ENCODE data around the gene SF3A2.
"Not testable (repeated sequence)": the region's sequence is repeated elsewhere in the genome, so short reads cannot be mapped to it uniquely, and the experiment has no call there.

SF3A2 gene

GRCh38 chr19:2278459-2279158 lies 42.0 kb downstream of the SF3A2 start:
- H3K36me3 ChIP-seq (ENCODE audit: insufficient read depth, low read length), result no peaks in the 10 kb centered on the region
- no peaks in the 10 kb centered on the region for H3K27me3 ChIP-seq (ENCODE audit: insufficient read depth, low read length)
- peaks cover 14% of the 10 kb centered on the region for H3K79me2 ChIP-seq (ENCODE audit: control insufficient read depth, insufficient read depth, low read length, unreplicated experiment)
- no peak overlapping the region for H2AFZ ChIP-seq (ENCODE audit: low read length, unreplicated experiment)
- H3K27ac ChIP-seq (ENCODE audit: low read depth, low read length), result no peak overlapping the region
- H3K4me1 ChIP-seq (ENCODE audit: control insufficient read depth, insufficient read depth, low read length, unreplicated experiment), result peaks cover 4% of the 10 kb centered on the region
- no peak overlapping the region for H3K4me3 ChIP-seq (ENCODE audit: low read depth, low read length)

- H3K4me3 ChIP-seq (ENCODE audit: low read depth, low read length), result no peak overlapping the region
- H3K4me1 ChIP-seq (ENCODE audit: control insufficient read depth, insufficient read depth, low read length, unreplicated experiment), result peaks cover 4% of the 10 kb centered on the region
- H3K36me3 ChIP-seq (ENCODE audit: insufficient read depth, low read length), result no peaks in the 10 kb centered on the region
- no peak overlapping the region for H2AFZ ChIP-seq (ENCODE audit: low read length, unreplicated experiment)
- H3K27ac ChIP-seq (ENCODE audit: low read depth, low read length), result no peak overlapping the region
- no peaks in the 10 kb centered on the region for H3K27me3 ChIP-seq (ENCODE audit: insufficient read depth, low read length)
- peaks cover 2% of the 10 kb centered on the region for H3K79me2 ChIP-seq (ENCODE audit: control insufficient read depth, insufficient read depth, low read length, unreplicated experiment)
Measured at GRCh38 chr19:2280633-2281264, 44.1 kb downstream of the SF3A2 start.

GRCh38 chr19:2281265-2282061 lies 44.8 kb downstream of the SF3A2 start:
- H3K27me3 ChIP-seq (ENCODE audit: insufficient read depth, low read length); H3K27ac ChIP-seq (ENCODE audit: low read depth, low read length); H3K36me3 ChIP-seq (ENCODE audit: insufficient read depth, low read length); H3K4me1 ChIP-seq (ENCODE audit: control insufficient read depth, insufficient read depth, low read length, unreplicated experiment); H3K79me2 ChIP-seq (ENCODE audit: control insufficient read depth, insufficient read depth, low read length, unreplicated experiment); H2AFZ ChIP-seq (ENCODE audit: low read length, unreplicated experiment): not testable (repeated sequence)
- H3K4me3 ChIP-seq (ENCODE audit: low read depth, low read length), result peak overlapping the region; percentile 29; the same call in 1 of the 2 replicates

GRCh38 chr19:2282062-2282861 lies 45.6 kb downstream of the SF3A2 start, which contains the start of gene PEAK3:
Gene PEAK3, minus strand, starts transcription at chr19:2282175. Its CDS starts 1,244 bp downstream, at chr19:2280931.
- H3K4me3 ChIP-seq (ENCODE audit: low read depth, low read length), result peak within 1 kb of the TSS; percentile 29; the same call in 1 of the 2 replicates
- no peak within 1 kb of the TSS for H2AFZ ChIP-seq (ENCODE audit: low read length, unreplicated experiment)
- no peak within 1 kb of the TSS for H3K27ac ChIP-seq (ENCODE audit: low read depth, low read length)
- H3K36me3 ChIP-seq (ENCODE audit: insufficient read depth, low read length), result no peaks in the 10 kb centered on the region
- no peaks in the 10 kb centered on the region for H3K79me2 ChIP-seq (ENCODE audit: control insufficient read depth, insufficient read depth, low read length, unreplicated experiment)
- H3K27me3 ChIP-seq (ENCODE audit: insufficient read depth, low read length), result no peaks in the 10 kb centered on the region
- peaks cover 4% of the 10 kb centered on the region for H3K4me1 ChIP-seq (ENCODE audit: control insufficient read depth, insufficient read depth, low read length, unreplicated experiment)

GRCh38 chr19:2282862-2283237 lies 46.2 kb downstream of the SF3A2 start:
- Histone ChIP-seq H3K36me3 (ENCODE audit: insufficient read depth, low read length) (no peaks in the 10 kb centered on the region), H2AFZ (ENCODE audit: low read length, unreplicated experiment) (no peak overlapping the region), H3K79me2 (ENCODE audit: control insufficient read depth, insufficient read depth, low read length, unreplicated experiment) (no peaks in the 10 kb centered on the region), H3K27ac (ENCODE audit: low read depth, low read length) (no peak overlapping the region), H3K27me3 (ENCODE audit: insufficient read depth, low read length) (no peaks in the 10 kb centered on the region), H3K4me1 (ENCODE audit: control insufficient read depth, insufficient read depth, low read length, unreplicated experiment) (peaks cover 4% of the 10 kb centered on the region), H3K4me3 (ENCODE audit: low read depth, low read length) (no peak overlapping the region)

- Histone ChIP-seq H3K36me3 (ENCODE audit: insufficient read depth, low read length) (no peaks in the 10 kb centered on the region), H3K79me2 (ENCODE audit: control insufficient read depth, insufficient read depth, low read length, unreplicated experiment) (no peaks in the 10 kb centered on the region), H3K4me1 (ENCODE audit: control insufficient read depth, insufficient read depth, low read length, unreplicated experiment) (peaks cover 4% of the 10 kb centered on the region), H2AFZ (ENCODE audit: low read length, unreplicated experiment) (no peak overlapping the region), H3K27me3 (ENCODE audit: insufficient read depth, low read length) (peaks cover 4% of the 10 kb centered on the region; the same call in 1 of the 2 replicates), H3K4me3 (ENCODE audit: low read depth, low read length) (no peak overlapping the region), H3K27ac (ENCODE audit: low read depth, low read length) (no peak overlapping the region)
Measured at GRCh38 chr19:2283835-2284507, 47.3 kb downstream of the SF3A2 start.

- Histone ChIP-seq H3K36me3 (ENCODE audit: insufficient read depth, low read length) (no peaks in the 10 kb centered on the region), H3K27ac (ENCODE audit: low read depth, low read length) (no peak overlapping the region), H3K4me3 (ENCODE audit: low read depth, low read length) (no peak overlapping the region), H3K4me1 (ENCODE audit: control insufficient read depth, insufficient read depth, low read length, unreplicated experiment) (peaks cover 8% of the 10 kb centered on the region), H3K79me2 (ENCODE audit: control insufficient read depth, insufficient read depth, low read length, unreplicated experiment) (no peaks in the 10 kb centered on the region), H3K27me3 (ENCODE audit: insufficient read depth, low read length) (peaks cover 30% of the 10 kb centered on the region), H2AFZ (ENCODE audit: low read length, unreplicated experiment) (no peak overlapping the region)
Measured at GRCh38 chr19:2286402-2287140, 49.9 kb downstream of the SF3A2 start.

- H3K4me3 ChIP-seq (ENCODE audit: low read depth, low read length), result no peak overlapping the region
- H2AFZ ChIP-seq (ENCODE audit: low read length, unreplicated experiment), result no peak overlapping the region
- H3K27me3 ChIP-seq (ENCODE audit: insufficient read depth, low read length), result peaks cover 31% of the 10 kb centered on the region
- peaks cover 4% of the 10 kb centered on the region for H3K4me1 ChIP-seq (ENCODE audit: control insufficient read depth, insufficient read depth, low read length, unreplicated experiment)
- H3K36me3 ChIP-seq (ENCODE audit: insufficient read depth, low read length), result no peaks in the 10 kb centered on the region
- H3K79me2 ChIP-seq (ENCODE audit: control insufficient read depth, insufficient read depth, low read length, unreplicated experiment), result no peaks in the 10 kb centered on the region
- no peak overlapping the region for H3K27ac ChIP-seq (ENCODE audit: low read depth, low read length)
Measured at GRCh38 chr19:2287585-2288337, 51.1 kb downstream of the SF3A2 start.

GRCh38 chr19:2288338-2288817 lies 51.8 kb downstream of the SF3A2 start:
- Histone ChIP-seq H3K27me3 (ENCODE audit: insufficient read depth, low read length) (peaks cover 31% of the 10 kb centered on the region), H3K4me1 (ENCODE audit: control insufficient read depth, insufficient read depth, low read length, unreplicated experiment) (peaks cover 4% of the 10 kb centered on the region), H3K79me2 (ENCODE audit: control insufficient read depth, insufficient read depth, low read length, unreplicated experiment) (no peaks in the 10 kb centered on the region), H2AFZ (ENCODE audit: low read length, unreplicated experiment) (no peak overlapping the region), H3K27ac (ENCODE audit: low read depth, low read length) (no peak overlapping the region), H3K36me3 (ENCODE audit: insufficient read depth, low read length) (no peaks in the 10 kb centered on the region), H3K4me3 (ENCODE audit: low read depth, low read length) (no peak overlapping the region)

All from ACC112 (cell line).